Stimulated activated CD8-positive, alpha-beta memory T cell treated with anti-CD3 and anti-CD28 coated beads, Interleukin-15, amount 100 ng/mL, for 48 hours (primary cell): ENCODE results near the gene ABTB2.
"Not testable (repeated sequence)": the region's sequence is repeated elsewhere in the genome, so short reads cannot be mapped to it uniquely, and the experiment has no call there.

ENCODE experiments used
- DNase-seq, 2 donors: peaks; one replicate each; pipeline ENCODE4 v3.0.0-alpha.2; 2020; ENCODE audit warnings: low read depth in 2 of 2

Gene ABTB2

DNA sequence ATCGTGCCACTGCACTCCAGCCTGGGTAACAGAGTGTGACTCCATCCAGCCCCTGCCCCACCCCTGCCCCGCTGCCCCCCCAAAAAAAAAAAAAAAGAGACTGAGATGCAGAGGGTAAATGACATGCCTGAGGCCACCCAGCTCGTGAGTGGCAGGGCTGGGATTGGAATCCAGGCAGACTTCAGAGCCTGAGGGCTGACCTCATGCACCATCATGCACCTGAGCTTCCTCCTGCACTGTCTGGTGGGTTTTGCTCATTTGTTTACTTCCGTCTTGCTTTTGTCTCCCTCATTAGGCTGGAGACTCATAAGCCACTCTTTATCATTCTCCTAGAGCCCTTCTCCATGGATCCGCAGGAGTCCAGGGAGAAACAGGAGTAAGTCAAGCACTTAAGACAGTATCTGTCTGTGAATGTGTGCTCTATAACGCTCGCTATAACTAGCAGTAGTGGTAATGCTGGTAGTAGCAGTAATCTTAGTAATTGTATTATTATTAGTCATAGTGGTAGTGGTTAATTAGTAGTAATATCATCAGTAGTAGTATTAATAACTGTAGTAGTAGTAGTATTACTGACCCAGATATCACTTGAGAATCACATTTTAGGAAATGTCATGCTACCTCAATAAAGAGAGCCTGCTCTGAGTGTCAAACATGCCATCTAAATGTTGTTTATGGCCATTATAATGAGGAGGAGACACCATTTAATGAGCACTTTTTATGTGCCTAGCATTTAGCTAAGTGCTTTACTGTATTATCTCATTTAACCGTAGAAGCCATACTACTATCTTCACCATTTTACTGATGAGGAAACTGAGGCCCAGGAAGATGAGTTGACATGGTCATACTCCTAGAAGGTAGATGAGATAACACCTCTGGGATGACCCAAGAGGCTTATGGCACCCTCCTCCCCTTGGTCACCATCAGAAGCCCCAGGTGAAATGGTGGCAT is 167.3 kb downstream of the ABTB2 start:
- DNase-seq = no peak

DNA sequence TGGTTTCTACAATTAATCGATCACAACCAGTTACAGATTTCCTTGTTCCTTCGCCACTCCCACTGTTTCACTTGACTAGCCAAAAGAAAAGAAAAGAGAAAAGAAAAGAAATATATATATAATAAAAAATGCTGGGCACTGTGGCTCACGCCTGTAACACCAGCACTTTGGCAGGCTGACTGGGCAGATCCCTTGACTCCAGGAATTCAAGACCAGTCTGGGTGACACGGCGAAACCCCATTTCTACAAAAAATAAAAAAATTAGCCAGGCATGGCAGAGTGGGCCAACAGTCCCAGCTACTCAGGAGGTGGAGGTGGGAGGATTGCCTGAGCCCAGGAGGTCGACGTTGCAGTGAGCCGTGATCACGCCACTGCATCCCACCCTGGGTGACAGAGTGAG is 168.6 kb downstream of the ABTB2 start:
- no peak for DNase-seq

DNA sequence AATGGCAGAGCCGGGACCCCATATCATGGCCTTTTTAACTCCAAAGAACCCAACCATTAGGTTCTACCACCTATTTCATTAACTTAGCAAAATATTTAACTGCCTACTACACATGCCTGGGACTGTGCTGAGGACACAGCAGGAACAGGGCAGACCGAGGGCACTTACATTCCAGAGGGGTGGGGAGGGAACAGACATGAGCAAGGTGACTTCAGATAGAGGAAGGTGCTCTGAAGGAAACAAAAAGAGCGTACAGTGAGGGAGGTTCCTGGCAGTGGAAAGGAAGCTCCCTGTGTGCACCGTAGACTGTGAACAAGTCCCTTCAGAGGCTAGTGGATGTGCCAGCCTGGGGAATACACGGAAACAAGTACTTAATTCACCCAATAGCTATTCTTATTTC is 169.6 kb downstream of the ABTB2 start:
- DNase-seq = no peak

DNA sequence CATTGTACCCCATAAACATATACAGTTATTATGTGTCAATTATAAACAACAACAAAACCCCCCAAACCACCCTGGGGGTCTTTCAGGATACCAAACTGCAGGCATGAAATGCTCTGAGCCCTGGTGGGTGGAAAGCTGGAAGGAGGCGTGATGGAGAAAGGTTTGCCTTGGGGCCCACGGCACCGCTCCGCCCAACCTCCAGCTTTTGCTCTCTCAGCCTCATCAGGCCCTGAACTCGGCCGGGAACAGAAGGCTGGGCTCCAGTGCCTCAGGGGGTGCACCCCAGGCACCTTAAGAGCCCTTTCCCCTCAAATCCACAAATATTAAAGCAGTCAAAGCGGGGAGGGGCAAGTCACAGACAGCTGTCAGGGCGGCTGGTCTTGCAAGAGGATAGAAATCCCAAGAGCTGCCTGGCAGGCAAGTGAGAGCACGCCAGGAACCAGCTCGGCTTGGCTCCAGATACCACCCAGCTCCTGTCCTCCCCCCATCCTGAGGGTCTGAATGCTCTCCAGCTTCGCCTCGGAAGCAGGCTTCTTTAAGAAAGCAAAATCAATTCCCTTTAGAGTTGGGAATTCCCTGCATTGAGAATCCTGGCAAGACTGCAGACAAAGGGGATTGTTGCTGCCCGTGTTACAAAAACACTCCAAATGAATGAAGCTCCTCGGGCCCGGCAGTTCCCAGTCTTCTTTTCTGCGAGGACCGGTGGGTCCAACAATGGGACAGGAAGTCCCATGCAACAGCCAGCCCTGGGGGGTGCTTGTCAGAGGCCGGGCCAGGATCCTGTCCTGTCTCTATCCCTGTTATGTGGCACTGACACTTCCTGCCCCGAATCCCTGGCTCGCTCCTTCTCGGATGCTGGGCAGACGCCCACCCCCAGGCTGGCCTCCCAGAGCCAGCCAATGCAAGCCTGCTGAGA is 171.6 kb downstream of the ABTB2 start:
- no peak for DNase-seq

DNA sequence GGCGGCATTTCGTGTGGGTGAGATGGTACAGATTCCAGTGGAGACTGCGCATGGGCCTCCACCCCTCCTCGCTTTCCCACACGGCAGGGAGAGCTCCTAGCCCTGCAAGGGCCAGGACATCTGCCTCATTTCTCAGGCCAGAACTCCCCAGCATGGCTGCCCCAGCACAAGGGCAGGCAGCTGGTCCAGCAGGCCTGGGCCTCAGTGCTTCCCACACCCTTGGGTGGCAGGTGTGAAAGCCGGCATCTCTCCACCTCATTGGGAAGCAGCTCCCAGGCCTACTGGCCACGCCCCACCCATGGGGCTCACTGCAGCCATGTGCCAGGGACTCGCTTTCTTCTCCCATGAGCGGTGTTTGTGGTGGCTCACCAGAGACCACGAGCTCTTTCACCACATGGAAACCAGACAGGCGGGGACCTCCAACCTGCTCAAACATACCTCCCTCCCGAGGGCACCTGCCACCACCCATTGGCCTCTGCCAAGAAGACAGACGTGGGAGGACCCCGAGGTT is 173.2 kb downstream of the ABTB2 start:
- DNase-seq = no peak

DNA sequence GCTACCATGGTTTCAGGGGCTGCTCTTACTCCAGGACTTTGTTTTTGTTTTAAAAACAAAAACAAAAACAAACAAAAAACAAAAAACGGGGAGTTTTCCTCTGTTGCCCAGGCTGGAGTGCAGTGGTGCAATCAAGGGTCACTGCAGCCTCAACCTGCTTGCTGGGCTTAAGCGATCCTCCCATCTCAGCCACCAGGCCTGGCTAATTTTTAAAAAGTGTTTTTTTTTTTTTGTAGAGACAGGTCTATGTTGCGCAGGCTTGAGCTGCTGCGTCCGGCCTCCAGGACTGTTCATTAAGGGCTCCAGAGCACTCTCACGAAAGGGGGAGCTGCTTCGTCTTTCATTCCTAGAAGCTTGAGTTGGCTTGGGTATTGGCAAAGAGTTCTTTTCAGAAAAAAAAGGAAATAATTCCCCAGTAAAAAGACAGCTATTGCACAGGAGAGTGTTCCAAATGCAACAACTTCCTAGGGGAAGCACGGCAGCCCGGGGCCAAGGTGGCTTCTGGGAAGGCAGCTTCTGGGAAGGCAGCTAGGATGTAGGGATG is 173.9 kb downstream of the ABTB2 start:
- no peak for DNase-seq

DNA sequence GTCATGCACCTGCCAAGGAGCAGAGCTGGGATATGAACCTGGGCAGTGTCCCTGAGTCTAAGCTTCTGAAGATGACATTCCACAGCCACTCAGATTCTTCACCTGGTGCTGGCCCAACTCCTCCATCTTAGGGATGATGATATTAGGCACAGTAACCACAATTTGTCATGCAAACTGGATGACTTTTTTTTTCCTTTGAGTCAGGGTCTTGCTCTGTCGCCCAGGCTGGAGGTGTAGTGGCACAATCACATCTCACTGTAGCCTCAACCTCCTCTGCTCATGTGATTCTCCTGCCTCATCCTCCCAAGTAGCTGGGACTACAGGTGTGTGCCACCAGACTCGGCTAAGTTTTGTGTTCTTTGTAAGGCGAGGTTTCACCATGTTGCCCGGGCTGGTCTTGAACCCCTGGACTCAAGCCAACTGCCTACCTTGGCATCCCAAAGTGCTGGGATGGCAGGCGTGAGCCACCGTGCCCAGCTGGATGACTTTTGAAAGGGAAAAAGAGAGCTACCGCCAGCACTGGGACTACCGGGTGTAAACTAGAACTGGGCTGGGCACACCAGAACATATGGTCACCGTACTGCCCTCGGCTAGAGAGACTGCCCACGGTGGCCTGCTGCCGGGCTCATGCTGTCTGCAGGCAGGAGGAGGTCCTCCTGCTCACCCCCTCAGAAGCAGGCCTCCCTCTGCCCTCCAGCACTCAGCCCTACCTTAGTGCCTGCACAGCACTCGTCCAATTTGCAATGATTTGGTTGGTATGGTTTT is 174.7 kb downstream of the ABTB2 start:
- DNase-seq = no peak

DNA sequence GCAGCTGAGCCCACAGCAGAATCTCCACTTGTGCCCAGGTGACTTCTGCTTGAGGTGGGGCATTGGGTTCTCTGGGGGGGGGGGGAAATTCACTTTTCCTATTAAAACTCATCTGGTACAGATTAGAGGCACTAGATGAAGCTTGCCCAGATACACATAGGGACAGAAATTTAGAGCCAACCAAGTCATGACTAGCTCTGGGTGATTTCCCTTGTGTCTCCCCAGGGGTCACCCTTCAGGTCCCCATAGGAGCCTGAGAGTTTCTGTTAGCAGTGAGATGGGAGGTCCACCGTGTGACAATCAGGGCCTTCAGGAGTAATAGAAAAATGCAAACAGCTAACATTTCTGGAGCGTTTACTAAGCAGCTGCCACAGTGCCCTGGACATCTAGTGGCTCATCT is 175.4 kb downstream of the ABTB2 start:
- DNase-seq = no peak

DNA sequence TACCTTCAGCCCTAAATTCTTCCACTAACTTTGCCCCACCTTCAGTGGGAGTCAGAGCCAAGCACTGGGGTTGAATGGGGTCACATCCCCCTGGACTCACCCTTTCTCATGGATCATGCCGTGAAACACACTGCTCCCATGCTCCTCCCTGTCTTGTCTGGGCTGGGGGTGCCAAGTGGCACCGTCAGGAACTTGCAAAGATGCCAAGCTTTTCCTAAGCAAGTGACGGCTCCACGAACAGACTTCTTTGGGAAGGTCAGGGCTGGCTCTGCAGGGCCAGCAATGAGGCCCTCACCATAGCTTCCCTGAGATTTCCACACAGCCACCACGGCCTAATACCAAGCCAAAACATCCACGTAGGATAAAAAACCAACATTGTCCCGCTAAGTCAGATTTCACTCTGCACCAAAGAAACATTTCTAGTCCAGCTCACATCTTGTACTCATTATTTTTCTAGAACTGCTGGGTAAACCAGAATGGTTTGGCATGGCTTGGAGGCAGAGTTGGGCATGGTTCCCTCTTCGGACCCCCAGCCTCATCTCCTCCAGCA is 175.9 kb downstream of the ABTB2 start:
- no peak for DNase-seq

DNA sequence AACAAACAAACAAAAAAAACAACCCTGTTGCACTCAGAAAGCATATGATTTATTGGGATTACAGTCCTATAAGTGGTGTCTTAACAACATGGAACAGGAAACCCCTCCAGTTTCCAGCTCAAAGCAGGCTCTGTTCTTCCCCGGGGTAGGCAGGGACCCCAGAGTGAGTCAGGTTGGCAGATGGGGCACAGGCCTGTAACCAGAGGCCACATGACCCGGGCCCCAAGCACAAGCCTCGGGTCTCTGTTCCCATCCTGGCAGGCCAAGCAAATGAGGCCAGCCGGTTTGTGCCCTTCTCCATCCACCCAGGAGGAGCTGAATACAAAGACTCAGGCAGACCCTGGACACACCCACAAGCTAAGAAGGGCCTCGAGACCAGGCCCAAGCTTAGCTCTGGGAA is 176.6 kb downstream of the ABTB2 start:
- no peak for DNase-seq

DNA sequence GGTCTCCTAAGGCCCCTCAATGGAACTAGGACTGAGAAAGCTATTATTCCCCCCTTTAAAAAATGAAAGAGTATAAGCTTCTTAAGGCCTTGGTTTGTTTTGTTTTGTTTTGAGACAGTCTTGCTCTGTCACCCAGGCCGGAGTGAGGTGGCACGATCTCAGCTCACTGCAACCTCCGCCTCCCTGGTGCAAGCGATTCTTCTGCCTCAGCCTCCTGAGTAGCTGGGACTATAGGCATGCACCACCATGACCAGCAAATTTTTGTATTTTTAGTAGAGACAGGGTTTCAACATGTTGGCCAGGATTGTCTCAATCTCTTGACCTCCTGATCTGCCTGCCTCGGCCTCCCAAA is 177.0 kb downstream of the ABTB2 start:
- DNase-seq = not testable (repeated sequence)

DNA sequence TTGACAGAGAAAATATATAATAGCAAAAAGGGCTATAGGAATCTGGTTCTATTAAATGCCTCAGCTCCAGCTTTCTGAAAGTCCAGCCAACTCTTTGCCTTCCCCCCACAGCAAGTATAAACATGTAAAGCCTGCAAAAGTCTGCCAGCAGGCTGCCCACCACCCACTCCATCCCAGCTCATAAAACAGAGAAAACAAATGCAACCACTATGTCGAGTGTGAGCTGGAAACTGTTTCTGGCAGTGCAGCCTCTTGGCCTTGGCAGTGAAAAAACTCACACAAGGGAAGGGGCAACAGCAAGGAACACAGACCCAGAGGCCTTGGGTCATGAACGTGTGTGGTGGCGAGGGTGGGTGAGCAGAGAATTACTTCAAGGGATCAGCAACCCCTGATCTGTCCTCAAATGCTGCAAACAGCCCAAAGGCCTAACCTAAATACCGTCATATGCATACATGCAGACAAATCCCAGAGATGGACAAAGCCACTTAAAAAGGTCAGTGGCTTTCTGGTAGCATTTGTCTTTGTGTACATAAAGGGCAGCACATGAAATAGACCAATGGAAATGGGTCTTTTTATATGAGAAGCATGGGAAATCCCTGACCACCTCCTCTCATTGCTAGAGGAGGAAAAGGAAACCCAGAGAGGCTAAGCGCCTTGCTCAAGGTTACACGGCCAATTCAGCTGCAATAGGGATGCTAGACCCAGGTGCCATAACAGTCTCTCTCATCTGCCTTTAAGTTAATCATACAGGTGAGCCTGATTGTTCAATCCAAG is 177.6 kb downstream of the ABTB2 start:
- no peak for DNase-seq

DNA sequence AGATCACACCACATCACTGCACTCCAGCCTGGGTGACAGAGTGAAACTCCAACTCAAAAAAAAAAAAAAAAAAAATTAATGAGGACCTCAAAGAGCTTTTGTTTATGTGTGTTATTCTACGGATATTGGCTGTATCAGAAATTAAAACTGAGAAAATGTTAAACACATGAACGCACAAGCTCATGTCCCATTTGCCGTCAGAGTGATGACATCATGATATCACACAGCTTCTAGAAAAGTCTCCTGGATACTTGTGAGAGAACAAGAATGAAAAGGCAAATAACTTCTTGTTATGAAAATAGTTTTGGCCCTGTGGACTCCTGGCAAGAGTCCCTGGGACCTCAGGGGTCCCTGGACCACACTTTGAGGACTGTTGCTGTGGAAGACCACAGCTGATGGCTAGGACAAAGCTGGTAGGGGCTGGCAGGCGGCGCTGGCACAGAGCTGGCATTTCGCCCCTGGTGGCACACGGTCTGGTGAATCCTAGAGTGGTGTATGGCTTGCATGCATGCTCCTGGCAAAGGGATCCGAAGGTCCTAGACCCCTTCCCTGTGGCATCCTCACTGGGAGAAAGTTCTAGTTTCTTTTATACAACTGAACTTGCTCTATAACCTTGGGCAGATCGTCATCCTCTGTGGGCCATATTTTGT is 178.7 kb downstream of the ABTB2 start:
- no peak for DNase-seq

DNA sequence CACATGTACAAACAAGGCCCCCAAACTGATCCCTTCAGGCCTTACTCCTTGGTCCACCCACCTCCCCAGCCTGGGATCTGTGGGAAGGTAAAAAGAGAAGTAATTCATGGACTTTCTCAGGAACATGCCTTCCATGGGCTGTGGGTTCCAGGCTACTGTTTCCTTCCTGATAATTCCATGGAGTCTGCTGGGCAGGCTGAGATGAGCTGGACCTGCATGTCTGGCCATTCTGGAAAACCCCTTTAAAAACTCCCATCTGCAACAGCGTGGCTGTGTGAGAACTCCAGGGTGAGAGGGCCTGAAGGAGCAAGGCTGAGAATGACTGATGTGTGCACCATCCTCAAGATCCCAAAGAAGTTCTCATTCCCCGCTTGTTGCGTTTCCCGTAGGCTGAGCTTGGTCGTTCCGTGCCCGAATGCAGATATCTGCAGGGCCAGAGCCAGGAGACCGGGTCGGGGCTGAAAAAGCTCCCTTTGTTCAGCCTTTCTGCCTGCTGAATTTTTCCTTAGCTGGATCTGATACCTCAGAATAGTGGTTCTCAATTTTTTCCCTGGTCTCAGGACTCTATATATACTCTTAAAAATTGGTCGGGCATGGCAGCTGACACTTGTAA is 179.5 kb downstream of the ABTB2 start:
- DNase-seq = no peak

DNA sequence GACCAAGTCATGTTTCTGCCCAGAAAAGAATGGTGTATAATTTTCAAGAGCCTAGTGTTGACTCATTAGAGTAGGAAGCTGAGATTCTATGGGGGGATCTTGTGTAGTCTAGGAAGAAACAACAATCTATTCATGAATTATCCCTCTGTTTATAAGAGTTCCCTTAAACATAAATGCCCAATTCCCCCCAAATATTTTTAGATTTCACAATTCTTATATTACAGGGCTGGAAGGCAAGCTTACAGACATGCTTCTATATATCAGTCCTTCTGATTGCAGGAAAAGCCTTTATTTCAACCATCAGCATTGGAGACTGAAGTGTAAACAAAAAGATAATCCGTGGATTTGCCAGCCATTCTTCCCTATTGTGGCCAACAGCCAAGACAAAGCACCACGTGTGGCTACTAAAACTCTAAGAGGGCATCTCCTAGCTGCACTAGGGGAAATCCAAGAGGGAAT is 181.0 kb downstream of the ABTB2 start:
- DNase-seq = no peak

DNA sequence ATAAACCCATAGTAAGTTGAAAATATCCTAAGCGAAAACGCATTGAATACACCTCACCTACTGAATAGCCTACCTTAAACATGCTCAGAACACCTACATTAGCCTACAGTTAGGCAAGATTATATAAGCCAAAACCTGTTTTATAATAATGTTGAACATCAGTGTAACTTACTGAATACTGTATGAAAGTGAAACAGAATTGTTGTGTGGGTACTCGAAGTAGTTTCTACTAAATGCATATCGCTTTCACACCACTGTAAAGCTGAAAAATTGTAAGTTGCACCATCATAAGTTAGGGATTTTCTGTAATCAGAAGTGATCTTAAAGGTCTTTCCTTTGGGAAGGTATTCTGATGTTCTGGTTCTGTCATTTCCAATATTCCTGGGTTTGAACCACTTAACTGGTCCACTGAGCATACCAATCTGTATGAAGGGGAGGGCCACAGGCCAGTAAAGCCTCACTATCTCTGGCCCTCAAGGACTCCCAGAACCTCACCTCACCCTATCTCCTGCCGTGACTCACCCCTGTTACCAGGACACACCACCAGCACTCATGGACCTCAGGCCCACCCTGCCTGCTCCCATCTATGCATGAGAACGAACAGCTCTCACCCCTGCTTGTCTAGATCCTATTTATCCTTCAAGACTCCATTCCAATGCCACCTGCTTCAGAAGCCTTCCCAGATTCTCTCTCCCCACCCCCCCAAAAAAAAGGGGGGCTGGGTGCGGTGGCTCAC is 182.4 kb downstream of the ABTB2 start:
- DNase-seq = no peak

DNA sequence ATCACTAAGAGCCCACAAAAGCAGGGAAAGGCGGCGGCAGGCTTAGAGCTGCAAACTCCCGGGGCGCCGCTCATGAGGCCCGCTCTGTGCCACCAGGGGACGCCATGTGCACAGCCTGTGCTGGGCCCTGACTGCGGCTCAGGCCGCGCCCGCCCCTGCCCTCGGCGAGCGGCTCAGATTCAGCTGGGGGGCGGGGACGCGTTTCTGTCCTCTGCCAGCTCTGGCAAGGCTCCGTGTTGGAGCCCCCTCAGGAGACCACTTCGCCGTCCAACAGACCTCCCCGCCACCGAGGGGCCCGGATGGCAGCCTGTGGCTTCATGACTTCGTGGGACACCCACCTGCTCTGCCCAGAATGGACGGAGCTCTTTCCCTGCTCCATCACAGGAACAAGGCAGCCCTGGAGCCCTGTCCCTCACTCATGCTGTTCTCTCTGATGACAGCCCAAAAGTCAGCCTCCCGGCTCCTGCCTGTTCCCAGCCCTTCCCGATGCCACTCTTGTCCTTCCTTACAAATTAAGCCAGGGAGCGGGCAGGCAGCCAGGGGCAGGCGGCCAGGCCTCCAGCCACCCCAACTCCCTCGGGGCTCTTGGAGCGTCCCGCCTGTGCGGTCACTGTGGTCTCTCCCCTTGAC is 183.3 kb downstream of the ABTB2 start:
- DNase-seq = peak; percentile 70 to 71

DNA sequence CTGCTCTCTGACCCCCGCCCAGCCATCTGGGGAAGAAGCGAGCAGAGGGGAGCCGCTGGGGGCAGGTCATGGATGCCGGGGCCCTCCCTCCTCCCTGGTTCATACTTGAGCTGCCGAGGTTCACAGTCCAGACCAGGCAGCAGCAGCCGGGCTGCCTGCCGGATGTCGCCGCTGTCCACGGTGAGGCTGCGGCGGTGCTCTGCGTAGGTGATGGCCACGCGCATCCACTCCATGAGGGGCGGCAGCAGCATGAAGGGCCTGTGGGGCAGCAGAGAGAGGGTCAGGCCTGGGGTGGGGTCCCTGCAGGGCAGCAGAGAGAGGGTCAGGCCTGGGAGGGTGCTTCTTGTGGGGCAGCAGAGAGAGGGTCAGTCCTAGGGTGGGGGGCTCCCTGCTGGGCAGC is 184.8 kb downstream of the ABTB2 start:
- no peak for DNase-seq
